GM23248 (cell line): Measurements from ENCODE around the gene TCF12. TPM values are rescaled to one million over a fixed set of nuclear protein-coding genes. Genes with fewer than 3 reads are reported as not detected.

Source experiments
- DNase-seq: peaks from one replicate; pipeline ENCODE4 v3.0.0-alpha.2; 2015
- H2AFZ ChIP-seq: fragments of 200-600 bp; sonication (generic); 2 replicates; pipeline ENCODE4 v1.6.1; 2016; ENCODE audit warnings: antibody characterized with exemption
- H3F3A ChIP-seq: fragments of 200-600 bp; sonication (generic); 2 replicates; pipeline ENCODE4 v1.6.1; 2016; ENCODE audit warnings: mild to moderate bottlenecking, antibody characterized with exemption, mixed run types; ENCODE audit not compliant: insufficient read depth
- H3K27ac ChIP-seq: fragments of 200-600 bp; sonication (generic); 2 replicates; pipeline ENCODE4 v1.5.1; 2016; ENCODE audit warnings: mild to moderate bottlenecking
- H3K27me3 ChIP-seq: fragments of 200-600 bp; sonication (generic); replicated peaks from 2 replicates; pipeline ENCODE4 v1.6.1; 2016; ENCODE audit warnings: mild to moderate bottlenecking; ENCODE audit not compliant: insufficient read depth
- H3K36me3 ChIP-seq: fragments of 200-600 bp; sonication (generic); 2 replicates; pipeline ENCODE4 v1.6.1; 2016; ENCODE audit warnings: low read depth, mild to moderate bottlenecking
- H3K4me1 ChIP-seq: fragments of 200-600 bp; sonication (generic); 2 replicates; pipeline ENCODE4 v1.6.1; 2016; ENCODE audit warnings: mild to moderate bottlenecking; ENCODE audit not compliant: insufficient read depth
- H3K4me2 ChIP-seq: fragments of 200-600 bp; sonication (generic); one replicate; pipeline ENCODE4 v1.6.1; 2016; ENCODE audit warnings: mild to moderate bottlenecking; ENCODE audit not compliant: unreplicated experiment
- H3K4me3 ChIP-seq: fragments of 200-600 bp; sonication (generic); 2 replicates; pipeline ENCODE4 v1.5.1; 2016; ENCODE audit warnings: mild to moderate bottlenecking
- H3K79me2 ChIP-seq: fragments of 200-600 bp; sonication (generic); 2 replicates; pipeline ENCODE4 v1.6.1; 2016; ENCODE audit warnings: mild to moderate bottlenecking; ENCODE audit not compliant: insufficient read depth
- H3K9ac ChIP-seq: fragments of 200-600 bp; sonication (generic); 2 replicates; pipeline ENCODE4 v1.6.1; 2016; ENCODE audit warnings: mild to moderate bottlenecking
- H3K9me2 ChIP-seq: fragments of 200-600 bp; sonication (generic); 2 replicates; pipeline ENCODE4 v1.6.1; 2016; ENCODE audit warnings: mixed run types, mild to moderate bottlenecking, moderate library complexity; ENCODE audit not compliant: insufficient read depth
- H3K9me3 ChIP-seq: fragments of 200-600 bp; sonication (generic); one replicate; pipeline ENCODE4 v1.6.1; 2017; ENCODE audit warnings: low read depth
- H4K20me1 ChIP-seq: fragments of 200-600 bp; sonication (generic); 2 replicates; pipeline ENCODE4 v1.6.0; 2016; ENCODE audit not compliant: insufficient read depth
- EZH2 ChIP-seq: fragments of 200-600 bp; sonication (generic); IDR thresholded peaks from 2 replicates; pipeline ENCODE4 v1.6.1; 2018; ENCODE audit warnings: antibody characterized with exemption, mild to moderate bottlenecking; ENCODE audit not compliant: insufficient read depth, poor library complexity, severe bottlenecking
- EZH2phosphoT487 ChIP-seq: fragments of 200-600 bp; sonication (generic); IDR thresholded peaks from 2 replicates; pipeline ENCODE4 v1.6.1; 2018; ENCODE audit warnings: antibody characterized with exemption, moderate library complexity, mild to moderate bottlenecking, low read depth; ENCODE audit not compliant: insufficient read depth
- whole genome bisulfite sequencing, 2 experiments: methylation state at CpG; one replicate each; pipeline ENCODE4 v1.1.6; 2015 to 2017; ENCODE audit warnings: low lambda C conversion rate in 2 of 2, low coverage in 1 of 2; ENCODE audit errors: missing lambda C conversion rate in 2 of 2; 5-methylcytosine and 5-hydroxymethylcytosine counted together
- in situ Hi-C: fragments of 300-500 bp; cut with MboI; formaldehyde crosslinking; loops from 2 replicates; pipeline ENCODE4 v1.15.0; 2020
- polyA plus RNA-seq: library from polyadenylated mRNA; unstranded; fragments of >200 nt; fragmentation: Nextera tagmentation; extraction: Ambion mirVana; gene quantifications from 2 replicates; pipeline ENCODE4 v1.2.1, GENCODE V29; 2016
- total RNA-seq: library from RNA; depleted of rRNA; stranded (reverse); fragments of >200 nt; shearing (Covaris generic); gene quantifications from 2 replicates; pipeline ENCODE4 v1.2.3, GENCODE V29; 2014

The TCF12 gene
- total and polyA plus RNA-seq, 2 experiments from 2014 or later, result 53.6 to 58.6 TPM

DNA sequence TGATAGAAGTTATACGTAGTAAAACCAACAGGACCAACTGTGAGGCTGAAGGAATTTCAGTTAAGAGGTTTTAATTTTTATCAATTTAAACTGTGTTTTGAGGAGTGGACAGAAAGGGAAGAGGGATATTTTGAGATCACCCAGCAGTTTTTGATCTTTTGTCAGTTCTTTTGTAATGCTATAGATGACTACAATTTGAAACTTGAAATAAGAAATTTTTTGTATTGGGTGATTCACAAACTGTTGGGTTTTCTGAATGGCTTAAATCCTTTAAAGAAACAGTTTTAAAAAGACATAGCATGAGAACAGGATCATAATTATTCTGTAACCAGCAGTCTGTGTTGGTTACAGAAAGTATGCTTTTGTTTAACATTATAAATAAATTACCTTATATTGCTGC, 67.4 kb downstream of the TCF12 start:
- Histone ChIP-seq H4K20me1 (no peaks in the 10 kb centered on the region), H2AFZ (no peak overlapping the region), H3K9me3 (no peaks in the 10 kb centered on the region), H3K9me2 (no peaks in the 10 kb centered on the region), H3K79me2 (peaks cover 89% of the 10 kb centered on the region), H3K4me3 (peak overlapping the region; percentile 57), H3K27ac (peak overlapping the region; percentile 83), H3K9ac (peak overlapping the region; percentile 53), H3K4me1 (peaks cover 77% of the 10 kb centered on the region), H3K27me3 (no peaks in the 10 kb centered on the region), H3K36me3 (no peaks in the 10 kb centered on the region), H3F3A (peaks cover 40% of the 10 kb centered on the region), H3K4me2 (peak overlapping the region; percentile 78)
- in situ Hi-C loops, result no loop called here
- TF ChIP-seq EZH2 (no peak), EZH2phosphoT487 (no peak)
- WGBS, 2 experiments, result 14 to 27% methylated on average over 1 of the region's 1 CpG
- peak; percentile 54 for DNase-seq

DNA sequence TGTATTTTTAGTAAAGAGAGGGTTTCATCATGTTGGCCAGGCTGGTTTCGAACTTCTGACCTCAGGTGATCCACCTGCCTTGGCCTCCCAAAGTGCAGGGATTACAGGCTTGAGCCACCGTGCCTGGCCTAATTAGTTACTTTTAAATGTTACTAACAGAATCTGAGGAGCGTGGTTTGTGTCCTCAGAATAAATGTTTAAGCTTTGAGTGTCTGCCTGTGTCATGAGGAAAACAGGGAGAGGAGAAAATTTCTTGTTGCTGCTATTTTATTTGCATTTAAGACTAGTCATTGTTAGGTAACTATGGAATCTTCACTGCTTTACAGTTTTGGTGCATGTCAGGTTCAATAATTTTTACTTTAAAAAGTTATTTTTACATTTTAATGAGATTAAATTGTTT, 68.8 kb downstream of the TCF12 start:
- no peaks in the 10 kb centered on the region for H4K20me1 ChIP-seq
- peak; percentile 47 for DNase-seq
- WGBS, 2 experiments, result 73 to 75% methylated on average over 3 of the region's 3 CpGs

DNA sequence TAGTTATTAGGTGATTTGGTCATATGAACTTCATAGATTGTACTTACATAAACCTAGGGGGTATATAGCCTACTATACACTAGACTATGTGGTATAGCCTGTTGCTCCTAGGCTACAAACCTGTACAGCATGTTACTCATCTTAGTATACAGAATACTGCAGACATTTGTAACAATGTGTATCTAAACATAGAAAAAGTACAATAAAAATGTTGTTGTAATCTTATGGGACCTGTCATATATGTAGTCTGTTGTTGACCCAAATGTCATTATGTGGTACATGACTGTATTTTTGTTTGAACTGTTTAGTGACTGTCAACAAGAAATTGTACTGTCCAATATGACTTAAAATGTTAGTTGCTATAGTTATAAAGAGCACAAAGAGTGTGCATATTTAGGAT, 69.8 kb downstream of the TCF12 start:
- H3K4me1 ChIP-seq, result peaks cover 67% of the 10 kb centered on the region
- peak overlapping the region; percentile 5 for H3K4me2 ChIP-seq
- no peak overlapping the region for H3K9ac ChIP-seq
- peaks cover 40% of the 10 kb centered on the region for H3F3A ChIP-seq
- H3K36me3 ChIP-seq, result peaks cover 2% of the 10 kb centered on the region; the same call in 1 of the 2 replicates
- H3K27ac ChIP-seq, result peak overlapping the region; percentile 83; the same call in 1 of the 2 replicates
- no peak overlapping the region for H2AFZ ChIP-seq
- TF ChIP-seq EZH2, result no peak
- TF ChIP-seq EZH2phosphoT487, result no peak
- in situ Hi-C loops, result no loop called here
- no peaks in the 10 kb centered on the region for H3K9me2 ChIP-seq
- no peak overlapping the region for H3K4me3 ChIP-seq
- H3K79me2 ChIP-seq, result peaks cover 89% of the 10 kb centered on the region
- no peaks in the 10 kb centered on the region for H3K27me3 ChIP-seq
- H4K20me1 ChIP-seq, result no peaks in the 10 kb centered on the region
- DNase-seq, result no peak
- H3K9me3 ChIP-seq, result no peaks in the 10 kb centered on the region

More for the DNA sequence above, 68.8 kb downstream of the TCF12 start:
- H3F3A ChIP-seq, result peaks cover 40% of the 10 kb centered on the region
- H3K27me3 ChIP-seq, result no peaks in the 10 kb centered on the region
- H3K4me2 ChIP-seq, result peak overlapping the region; percentile 5
- H3K4me3 ChIP-seq, result no peak overlapping the region
- in situ Hi-C loops, result no loop called here
- H3K9me3 ChIP-seq, result no peaks in the 10 kb centered on the region
- TF ChIP-seq EZH2 (no peak), EZH2phosphoT487 (no peak)
- peak overlapping the region; percentile 19; the same call in 1 of the 2 replicates for H3K9ac ChIP-seq
- no peaks in the 10 kb centered on the region for H3K9me2 ChIP-seq
- peak overlapping the region; percentile 83 for H3K27ac ChIP-seq
- H3K4me1 ChIP-seq, result peaks cover 76% of the 10 kb centered on the region
- no peaks in the 10 kb centered on the region for H3K36me3 ChIP-seq
- H3K79me2 ChIP-seq, result peaks cover 89% of the 10 kb centered on the region
- H2AFZ ChIP-seq, result no peak overlapping the region

DNA sequence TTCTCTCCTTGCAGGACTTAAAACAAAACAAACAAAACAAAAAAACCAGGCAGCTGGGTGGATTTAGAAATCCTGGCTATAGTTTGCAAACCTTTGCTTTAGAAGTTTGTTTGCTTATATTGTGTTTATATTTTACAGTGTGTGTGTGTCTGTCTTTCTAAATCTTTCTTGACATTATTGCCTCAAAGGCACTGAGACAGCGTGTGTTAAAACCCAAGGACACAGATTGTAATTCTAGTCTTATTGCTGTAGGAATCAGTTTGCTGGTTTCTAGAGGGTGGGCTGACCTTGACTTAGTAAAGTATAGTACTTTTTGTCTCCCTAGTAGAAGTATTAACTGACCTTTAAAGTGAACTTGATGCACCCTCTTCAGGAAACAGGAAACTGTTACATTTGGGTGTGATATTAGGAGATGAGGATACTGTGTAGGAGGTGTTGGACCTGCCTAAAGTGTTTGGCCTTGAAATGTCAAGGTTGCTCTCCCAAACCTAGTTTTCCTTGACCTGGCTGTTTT, 71.0 kb downstream of the TCF12 start:
- peaks cover 89% of the 10 kb centered on the region for H3K79me2 ChIP-seq

DNA sequence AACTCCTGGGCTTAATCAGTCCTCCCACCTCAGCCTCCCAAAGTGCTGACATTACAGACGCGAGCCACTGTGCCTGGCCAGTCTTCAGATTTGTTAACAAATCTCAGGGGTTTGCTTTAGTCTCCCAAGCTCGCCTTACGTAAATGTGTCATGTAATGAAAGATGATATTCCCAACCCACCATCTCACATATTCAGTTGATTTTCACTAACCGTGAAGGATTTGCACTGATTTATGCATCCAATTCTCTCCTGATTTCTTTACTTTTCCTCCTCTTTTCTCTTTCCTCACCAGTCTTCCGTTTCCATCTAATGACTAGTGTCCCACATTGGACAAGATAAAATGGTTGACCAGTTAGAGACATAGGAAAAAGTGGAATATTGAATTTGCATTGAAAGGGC, 72.6 kb downstream of the TCF12 start:
- Histone ChIP-seq H3K9me3 (no peaks in the 10 kb centered on the region), H2AFZ (no peak overlapping the region), H3K4me1 (peaks cover 50% of the 10 kb centered on the region), H3K27me3 (no peaks in the 10 kb centered on the region), H3K36me3 (peaks cover 9% of the 10 kb centered on the region; the same call in 1 of the 2 replicates), H3K27ac (no peak overlapping the region), H3K9me2 (no peaks in the 10 kb centered on the region), H4K20me1 (no peaks in the 10 kb centered on the region), H3K9ac (no peak overlapping the region), H3K4me3 (no peak overlapping the region), H3K4me2 (no peak overlapping the region), H3K79me2 (peaks cover 100% of the 10 kb centered on the region), H3F3A (peaks cover 18% of the 10 kb centered on the region)
- 95 to 98% methylated on average over 6 of the region's 6 CpGs for WGBS, 2 experiments
- no peak for TF ChIP-seq EZH2phosphoT487
- TF ChIP-seq EZH2, result no peak
- in situ Hi-C loops, result loop anchor here (10.0 kb wide), 1 partner anchor 64 kb away; no protein-coding TSS in a partner anchor
- DNase-seq, result no peak

More for the DNA sequence above, 71.0 kb downstream of the TCF12 start:
- DNase-seq, result no peak
- H2AFZ ChIP-seq, result no peak overlapping the region
- TF ChIP-seq EZH2 (no peak), EZH2phosphoT487 (no peak)
- peaks cover 33% of the 10 kb centered on the region for H3F3A ChIP-seq
- H3K4me1 ChIP-seq, result peaks cover 59% of the 10 kb centered on the region
- H4K20me1 ChIP-seq, result no peaks in the 10 kb centered on the region
- in situ Hi-C loops, result no loop called here
- no peaks in the 10 kb centered on the region for H3K9me3 ChIP-seq
- 96 to 100% methylated on average over 1 of the region's 1 CpG for WGBS, 2 experiments
- no peak overlapping the region for H3K27ac ChIP-seq
- H3K4me3 ChIP-seq, result no peak overlapping the region
- H3K9me2 ChIP-seq, result no peaks in the 10 kb centered on the region
- peak overlapping the region; percentile 37 for H3K4me2 ChIP-seq
- H3K27me3 ChIP-seq, result no peaks in the 10 kb centered on the region
- peak overlapping the region; percentile 3; the same call in 1 of the 2 replicates for H3K9ac ChIP-seq
- peaks cover 9% of the 10 kb centered on the region; the same call in 1 of the 2 replicates for H3K36me3 ChIP-seq
